ENCODE results near the gene FFAR3.

- TF ChIP-seq SMC3 (IDR thresholded peaks at IDR 0.05) (no peak), CHD4 (IDR thresholded peaks at IDR 0.05; ENCODE audit: borderline replicate concordance) (no peak), RAD21 (conservative IDR thresholded peaks at IDR 0.05 in 1 of 2, IDR thresholded peaks at IDR 0.05 in 1 of 2) (no peak), CEBPB (IDR thresholded peaks at IDR 0.05) (no peak), EP300 (IDR thresholded peaks at IDR 0.05) (no peak), CTCF (IDR thresholded peaks at IDR 0.05) (no peak), MAZ (IDR thresholded peaks at IDR 0.05; ENCODE audit: borderline replicate concordance, low read depth, low read length) (no peak), BHLHE40 (IDR thresholded peaks at IDR 0.05; ENCODE audit: low read depth, low read length) (no peak), MYC (IDR thresholded peaks at IDR 0.05; ENCODE audit: borderline replicate concordance, low read length) (no peak), CHD2 (IDR thresholded peaks at IDR 0.05; ENCODE audit: low read length, partially characterized antibody) (no peak), REST (IDR thresholded peaks at IDR 0.05) (no peak)
- TF ChIP-seq, protein P1, sequence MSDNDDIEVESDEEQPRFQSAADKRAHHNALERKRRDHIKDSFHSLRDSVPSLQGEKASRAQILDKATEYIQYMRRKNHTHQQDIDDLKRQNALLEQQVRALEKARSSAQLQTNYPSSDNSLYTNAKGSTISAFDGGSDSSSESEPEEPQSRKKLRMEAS (IDR thresholded peaks at IDR 0.05), result no peak
These were observed 44.7 kb upstream of the FFAR3 start for GRCh38 chr19:35313587-35313986.

All from A549 (cell line).